HG03575 (cell line): ENCODE measurements around the gene DIAPH2.

ENCODE experiments used
- ATAC-seq: cut with Tn5 transposase; IDR thresholded peaks from one replicate; pipeline ENCODE4 v1.9.1; 2021; ENCODE audit not compliant: unreplicated experiment, insufficient number of reproducible peaks, low FRiP score; ENCODE audit errors: extremely low read depth

Gene DIAPH2

DNA sequence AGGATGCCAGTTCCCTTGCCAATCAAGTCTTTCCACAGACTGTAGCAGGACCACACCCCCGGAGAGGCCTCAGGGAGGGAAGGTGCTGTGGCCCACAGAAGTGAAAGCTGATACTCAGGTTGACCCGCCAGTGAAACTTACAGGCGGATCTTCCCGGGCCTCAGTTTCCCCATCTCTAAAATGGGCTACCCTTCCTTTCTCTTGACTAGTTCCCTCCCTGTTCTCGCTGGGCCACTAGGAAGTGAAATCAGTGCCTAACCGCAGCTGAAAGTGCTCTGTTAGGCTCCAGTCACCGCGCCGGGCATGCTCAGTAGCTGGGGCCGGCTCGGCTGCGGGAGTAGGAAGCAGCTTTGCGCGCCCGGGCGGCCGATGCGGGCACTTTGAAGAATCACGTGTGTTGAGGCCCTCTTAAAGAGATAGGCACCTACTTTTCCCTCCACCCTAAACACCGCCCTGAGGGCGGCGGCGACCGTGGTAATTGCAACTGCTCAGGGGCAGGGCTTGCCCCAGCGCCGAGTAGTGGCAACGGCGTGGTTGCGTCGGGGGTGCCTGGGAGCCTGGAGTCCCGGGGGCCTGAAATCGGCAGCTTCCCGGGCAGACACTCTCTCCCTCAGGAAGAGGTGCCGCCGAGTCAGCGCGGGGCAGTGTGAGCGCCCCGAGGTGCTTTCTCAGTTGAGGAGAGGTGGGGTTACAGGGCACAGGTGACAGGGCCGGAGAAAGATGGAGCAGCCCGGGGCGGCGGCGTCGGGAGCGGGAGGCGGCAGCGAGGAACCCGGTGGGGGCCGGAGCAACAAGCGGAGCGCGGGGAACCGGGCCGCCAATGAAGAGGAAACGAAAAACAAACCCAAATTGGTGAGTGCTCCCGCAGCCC, at the start of gene DIAPH2:
DIAPH2 (plus strand) TSS at position 504 of the 871 bp plus-strand sequence.
- peak; percentile 62 for ATAC-seq

DNA sequence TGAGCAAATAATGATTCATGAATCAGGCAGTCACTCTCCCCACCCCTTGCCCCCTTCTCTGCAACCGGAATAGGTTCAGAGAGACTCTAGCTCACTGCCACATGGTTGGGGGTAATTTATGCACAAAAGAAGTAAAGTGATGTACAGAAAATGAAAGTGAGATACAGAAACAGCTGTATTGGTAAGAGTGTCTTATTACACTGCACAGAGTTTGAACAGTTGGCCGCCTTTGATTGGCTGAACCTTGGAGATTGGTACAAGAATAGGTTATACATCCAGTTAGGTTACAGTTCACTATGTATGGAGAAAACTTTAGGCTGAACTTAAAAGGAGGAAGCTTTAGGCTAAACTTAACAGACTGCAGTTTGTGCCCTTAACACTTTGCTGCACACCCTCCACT, 34.6 kb upstream of the DIAPH2 start:
- no peak for ATAC-seq

DNA sequence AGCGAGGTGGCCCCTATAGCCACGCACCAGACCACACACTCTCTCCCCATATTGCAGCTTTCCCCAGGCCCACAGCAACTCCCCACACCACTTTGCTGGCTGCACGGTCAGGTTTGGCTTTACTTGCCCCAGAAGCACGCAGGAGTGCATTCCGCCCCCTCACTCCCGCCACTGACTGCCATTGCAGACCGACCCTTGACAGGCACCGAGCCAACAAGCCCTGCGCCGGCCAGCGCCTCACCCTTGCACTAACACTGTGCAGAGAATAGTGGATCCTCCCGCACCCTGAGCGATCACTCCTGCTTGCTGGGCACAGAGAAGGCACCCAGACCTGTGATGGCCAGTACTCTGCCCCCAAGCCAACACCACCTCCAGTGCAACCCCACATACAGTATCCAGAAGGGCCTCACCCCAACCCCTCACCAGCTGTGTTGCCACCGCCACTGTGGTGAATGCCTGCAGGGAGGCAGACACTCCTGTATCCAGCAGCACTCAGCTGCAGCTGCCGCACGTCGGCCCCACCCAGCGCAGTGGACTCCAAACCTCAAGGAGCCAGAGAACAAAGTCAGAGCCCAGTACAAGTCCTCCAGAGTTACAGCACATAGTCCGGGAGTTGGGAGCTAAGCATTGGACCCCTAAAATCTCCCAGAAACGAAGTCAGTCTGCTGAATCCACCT, 28.6 kb upstream of the DIAPH2 start:
- ATAC-seq: no peak

DNA sequence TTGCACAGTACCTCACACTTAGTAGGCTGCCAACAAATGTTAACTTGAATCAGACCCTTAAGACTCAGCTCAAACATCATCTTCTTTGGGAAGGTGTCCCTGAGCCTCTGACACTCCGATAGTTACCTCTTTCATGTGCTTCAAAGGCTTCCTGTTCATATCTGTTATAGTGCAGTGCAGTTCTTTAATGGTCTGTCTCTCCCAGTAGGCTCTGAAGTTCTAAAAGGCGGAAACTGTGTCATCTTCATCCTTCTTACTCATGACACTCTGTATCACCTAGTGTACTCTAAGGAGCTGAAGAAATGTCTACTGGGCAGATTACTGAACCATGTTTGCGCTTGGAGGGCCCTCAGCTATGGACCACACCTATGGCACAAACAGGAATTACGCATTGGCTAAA, 2.1 kb upstream of the DIAPH2 start:
- no peak for ATAC-seq

DNA sequence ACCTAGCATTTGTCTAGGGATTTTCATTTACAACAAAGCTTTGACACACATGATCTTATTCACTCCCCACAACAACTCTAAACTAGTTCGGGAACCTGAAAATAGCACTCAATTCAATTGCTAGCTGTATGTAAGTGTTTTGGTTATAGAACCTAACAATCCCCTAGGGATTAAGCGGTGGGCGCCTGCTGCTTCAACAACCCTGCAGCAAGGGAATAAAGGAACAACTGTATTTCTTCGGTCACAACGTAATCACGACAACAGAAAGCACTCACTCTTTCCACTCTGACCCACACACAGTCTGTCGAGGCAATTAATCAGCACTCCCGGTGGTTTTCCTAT, 674 bp upstream of the DIAPH2 start:
- ATAC-seq: no peak

DNA sequence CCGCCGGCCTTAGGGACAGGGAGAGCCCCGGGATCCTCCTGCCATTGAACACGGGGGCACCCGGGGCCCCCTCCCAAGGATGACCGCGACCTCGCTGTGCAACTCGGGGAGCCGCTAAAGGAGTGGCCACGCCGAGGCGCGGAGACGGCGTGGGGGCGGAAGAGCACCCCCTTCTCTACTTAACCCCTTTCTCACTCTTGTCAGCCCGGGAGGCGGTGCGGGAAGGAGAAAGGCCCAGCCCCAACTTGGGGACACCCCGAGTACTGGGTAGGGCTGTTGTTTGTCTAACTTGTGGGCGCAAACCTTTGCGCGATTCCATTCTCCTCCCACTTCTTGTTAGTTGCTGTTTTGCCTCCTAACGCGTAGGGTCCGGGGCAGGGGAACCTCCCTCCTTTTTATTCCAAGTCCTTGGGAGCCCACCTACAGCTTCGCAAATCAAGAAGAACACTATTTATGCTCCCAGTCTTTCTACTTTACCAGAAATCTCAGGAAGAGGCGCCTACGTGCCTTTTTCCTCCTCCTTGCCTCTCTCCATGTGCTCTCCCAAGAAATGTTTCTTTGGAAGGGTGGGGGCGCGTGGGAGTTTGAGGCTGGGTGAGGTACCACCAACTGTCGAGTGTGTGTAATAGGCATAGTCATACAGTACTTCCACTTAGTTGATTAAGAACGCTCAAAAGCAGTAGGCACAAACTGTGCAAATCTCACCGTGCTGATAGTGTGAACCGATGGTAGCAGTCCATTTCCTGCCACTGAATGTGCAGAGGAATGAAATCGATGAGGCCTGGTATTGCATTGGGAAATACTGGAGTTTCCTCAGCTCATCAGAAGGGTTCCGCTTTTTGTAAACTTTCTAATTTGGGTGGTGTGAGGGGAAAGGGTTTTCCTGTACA, 813 bp downstream of the DIAPH2 start:
- no peak for ATAC-seq

DNA sequence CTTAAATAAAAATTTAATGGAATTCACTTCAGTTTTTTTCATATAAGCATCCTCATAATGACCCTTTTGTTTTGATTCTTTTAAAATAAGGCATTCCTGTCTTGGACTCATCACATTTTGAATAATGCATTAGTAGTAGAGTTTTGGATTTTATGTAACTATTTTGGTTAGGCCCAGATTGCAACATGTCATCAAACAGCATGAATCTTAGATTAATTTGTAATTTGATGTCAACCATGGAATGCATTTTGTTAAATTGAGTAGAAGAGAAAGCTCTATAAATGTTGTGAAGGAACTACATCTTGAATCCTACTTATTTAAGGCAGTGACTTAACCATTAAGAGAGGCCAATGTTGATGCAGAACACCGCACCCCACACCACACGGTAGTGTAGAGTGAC, 3.1 kb downstream of the DIAPH2 start:
- no peak for ATAC-seq

DNA sequence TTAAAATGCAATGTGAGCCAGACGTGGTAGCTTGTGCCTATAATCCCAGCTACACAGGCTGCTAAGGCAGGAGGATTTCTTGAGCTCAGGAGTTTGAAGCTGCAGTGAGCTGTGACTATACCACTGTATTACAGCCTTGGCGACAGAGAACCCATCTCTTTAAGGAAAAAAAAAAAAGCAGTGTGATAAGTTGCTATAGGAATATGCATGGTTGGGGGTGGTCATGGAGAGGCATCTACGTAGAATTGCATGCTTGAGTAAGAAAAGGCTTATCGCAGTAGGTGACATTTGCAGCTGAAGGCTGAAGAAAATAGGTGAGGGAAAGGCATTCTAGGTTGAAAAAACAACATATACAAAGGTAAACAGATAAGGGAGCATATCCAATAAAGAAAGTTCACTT, 4.1 kb downstream of the DIAPH2 start:
- ATAC-seq: no peak

DNA sequence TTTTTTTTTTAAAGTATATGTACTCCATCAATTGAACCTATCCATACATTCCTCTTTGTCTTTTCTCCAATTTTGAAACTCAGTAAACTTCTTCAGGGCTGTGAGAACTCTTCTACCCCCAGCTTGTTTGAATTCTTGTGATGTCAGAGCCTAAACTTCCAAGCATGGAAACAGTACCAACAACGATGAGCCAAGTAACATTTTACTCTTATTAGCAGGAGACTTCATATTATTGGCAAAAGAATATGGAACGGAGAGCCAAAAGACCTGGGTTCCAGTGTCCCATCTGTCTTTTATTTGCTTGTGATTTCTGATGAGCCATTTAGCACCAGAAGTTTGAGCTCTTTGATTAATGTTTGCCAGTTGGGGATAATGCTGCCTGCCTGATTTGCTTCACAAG, 5.3 kb downstream of the DIAPH2 start:
- ATAC-seq: no peak

DNA sequence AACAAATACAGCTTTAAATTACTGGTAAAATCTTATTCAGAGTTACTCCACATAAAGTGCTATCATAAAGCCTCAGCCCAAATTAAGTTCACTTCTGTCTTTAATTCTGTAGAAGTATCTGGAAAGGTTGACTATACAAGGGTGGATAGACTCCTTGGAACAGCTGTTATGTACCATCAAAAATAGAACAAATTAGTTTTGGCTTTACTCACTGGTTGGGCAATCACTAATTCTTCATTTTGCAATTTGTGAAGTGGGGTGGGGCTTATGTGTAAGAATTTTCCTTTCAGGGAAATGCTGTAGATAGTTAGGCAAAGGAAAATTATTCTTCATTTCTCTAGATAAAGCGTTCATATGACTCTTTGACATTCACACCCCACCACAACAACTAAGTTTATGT, 7.8 kb downstream of the DIAPH2 start:
- ATAC-seq: no peak

DNA sequence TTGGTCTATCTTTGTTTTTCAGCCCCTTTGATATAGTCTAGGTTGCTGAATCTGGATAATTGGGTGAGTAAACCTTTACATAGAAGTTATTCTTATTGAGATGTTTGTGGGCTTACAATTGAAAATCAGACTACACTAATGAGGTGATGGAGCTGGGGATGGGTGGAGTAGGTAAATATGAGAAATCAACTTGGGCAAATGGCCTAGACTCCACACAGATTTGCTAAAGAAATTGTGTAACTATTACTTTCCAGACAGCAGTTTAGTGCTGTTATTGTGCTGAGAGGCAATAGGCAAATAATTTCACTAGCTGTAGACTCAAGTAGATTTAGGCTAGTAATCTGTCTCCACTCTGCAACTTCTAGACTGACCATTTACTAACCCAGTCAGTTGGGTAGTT, 8.2 kb downstream of the DIAPH2 start:
- ATAC-seq: no peak

DNA sequence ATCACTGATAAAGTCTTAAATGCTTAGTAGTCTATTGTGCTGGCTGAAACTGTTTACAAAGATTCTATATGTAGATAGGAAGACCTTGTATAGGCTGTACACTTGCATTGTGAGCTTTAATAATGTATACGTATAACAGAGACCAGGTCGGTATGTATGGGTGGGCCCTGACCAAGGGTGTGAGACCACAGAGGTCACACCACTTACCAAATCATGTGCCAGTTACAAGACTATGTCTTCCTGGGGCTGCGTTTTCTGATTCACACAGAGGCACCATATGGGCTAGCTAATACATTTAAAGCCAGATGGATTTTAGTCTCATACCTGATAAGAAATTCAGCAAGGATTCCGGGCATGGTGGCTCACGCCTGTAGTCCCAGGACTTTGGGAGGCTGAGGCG, 8.8 kb downstream of the DIAPH2 start:
- ATAC-seq: no peak

DNA sequence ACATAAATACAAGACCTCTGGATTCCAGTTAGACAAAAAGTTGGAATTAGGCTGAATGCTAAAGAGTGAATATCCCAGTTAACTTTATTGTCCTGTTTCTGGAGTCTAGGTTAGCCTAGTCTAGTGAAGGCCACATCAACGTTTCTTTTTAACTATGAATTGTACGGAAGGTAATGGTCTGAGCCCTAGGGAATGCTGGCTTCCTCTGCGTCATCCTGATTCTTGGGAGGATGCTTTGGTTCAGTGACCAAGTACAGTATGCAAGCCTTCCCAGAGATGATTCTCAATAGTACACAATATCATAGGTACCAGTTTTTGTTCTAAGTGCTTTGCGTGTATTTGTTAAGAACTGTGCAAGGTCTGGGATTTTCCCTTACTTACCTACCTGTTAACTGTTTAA, 11.8 kb downstream of the DIAPH2 start:
- no peak for ATAC-seq

DNA sequence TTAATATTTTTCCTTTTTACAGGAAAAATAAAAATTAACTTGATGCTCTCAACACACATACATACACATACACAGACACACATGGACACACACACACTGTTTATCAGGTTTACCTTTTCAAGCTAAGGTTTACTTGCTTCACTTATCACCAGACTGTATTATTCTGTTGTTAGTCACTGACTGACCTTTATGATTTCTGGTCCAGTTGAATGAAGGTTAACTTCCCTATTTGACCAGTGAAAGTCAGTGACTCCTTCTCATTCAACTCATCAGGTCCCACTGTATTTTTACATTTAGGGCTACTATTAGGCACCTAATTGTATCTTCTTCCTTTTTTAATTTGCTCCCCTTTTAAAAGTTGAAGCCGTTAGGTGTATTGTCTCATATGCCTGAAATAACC, 16.0 kb downstream of the DIAPH2 start:
- no peak for ATAC-seq

DNA sequence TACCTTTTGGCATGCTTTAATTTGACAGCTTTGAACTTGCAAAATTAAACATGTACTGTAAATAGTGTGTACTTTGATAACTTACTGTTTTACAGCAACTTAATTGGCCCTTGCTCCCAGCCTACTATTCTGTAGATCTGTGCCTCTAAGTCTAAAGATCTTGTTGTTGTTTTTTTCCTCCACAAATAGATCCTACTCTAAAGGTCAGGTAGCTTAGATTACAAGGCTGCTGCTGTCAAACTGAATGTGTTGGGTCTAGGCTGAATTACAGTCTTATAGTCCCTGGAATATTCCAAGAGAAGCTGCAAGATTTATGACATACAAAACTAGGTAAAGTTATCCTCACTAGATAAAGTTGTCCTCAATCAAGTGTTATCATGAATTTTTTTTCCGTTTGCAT, 18.7 kb downstream of the DIAPH2 start:
- no peak for ATAC-seq

DNA sequence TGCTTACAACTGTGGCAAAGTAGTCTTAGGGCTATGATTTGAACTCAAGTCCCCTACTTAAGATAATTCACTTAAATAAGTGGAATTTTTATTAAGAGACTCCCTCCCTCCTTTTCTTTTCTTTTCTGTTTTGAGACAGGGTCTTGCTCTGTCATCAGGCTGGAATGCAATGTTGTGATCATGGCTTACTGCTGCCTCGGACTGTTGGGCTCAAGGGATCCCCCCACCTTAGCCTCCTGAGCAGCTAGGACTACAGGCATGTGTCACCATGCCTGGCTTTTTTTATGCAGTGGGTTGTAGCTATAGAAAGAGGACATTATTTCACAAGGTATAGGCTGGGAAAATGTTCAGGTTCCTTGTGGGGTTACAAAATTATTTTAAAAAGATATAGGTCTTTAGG, 19.2 kb downstream of the DIAPH2 start:
- no peak for ATAC-seq

DNA sequence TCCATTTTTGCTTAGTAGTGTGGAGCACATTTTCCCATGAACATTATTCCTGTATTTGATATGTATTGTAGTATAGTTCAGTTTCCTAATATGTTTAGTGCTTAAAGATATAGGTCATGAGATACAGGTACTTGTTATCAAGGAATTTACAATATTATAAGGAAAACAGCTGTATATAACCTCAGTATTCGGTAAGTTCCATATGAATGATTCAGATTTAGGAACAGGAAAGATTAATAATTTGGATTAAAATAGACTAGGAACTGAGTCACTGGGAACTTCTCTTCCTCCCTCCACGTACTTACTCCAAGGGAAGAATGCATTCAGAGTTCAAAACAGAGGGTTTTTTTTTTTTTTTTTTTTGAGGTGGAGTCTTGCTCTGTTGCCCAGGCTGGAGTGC, 20.0 kb downstream of the DIAPH2 start:
- ATAC-seq: no peak

DNA sequence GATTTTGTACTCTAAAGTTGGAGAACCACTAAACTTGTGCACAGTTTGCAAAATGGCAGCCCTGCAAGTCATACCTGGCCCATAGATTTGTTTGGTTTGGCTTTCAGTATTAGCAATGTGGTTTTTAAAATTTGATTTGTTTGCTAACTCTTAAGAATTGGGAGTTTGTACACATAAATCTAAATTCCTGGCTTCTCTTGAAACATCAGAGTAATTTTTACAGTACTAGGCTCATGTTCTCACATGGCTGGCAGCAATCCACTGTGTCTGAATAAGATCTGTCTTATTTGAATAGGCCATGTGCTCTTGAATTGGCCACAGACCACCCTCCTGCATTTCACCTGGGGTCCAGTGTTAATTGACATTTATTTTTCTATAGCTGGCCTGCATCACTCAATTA, 21.3 kb downstream of the DIAPH2 start:
- no peak for ATAC-seq

DNA sequence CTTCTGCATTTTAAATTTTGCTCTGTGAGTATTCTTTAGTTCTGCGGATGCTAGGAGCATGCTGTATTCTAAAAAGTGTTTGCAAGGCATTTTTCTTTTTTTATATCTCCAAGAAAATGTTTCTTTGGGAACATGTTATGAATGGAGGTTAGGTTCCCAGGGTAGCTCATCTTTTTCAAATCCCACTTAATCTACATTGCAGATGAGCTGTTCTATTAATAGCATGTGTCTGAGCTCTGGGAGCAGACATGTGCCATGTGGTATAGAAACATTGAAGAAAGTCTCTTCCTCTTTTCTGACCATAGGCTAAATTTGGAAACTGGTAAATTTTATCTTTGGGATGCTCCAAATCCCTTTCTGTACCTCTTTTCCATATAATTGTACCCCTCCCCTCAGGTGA, 23.2 kb downstream of the DIAPH2 start:
- ATAC-seq: no peak

DNA sequence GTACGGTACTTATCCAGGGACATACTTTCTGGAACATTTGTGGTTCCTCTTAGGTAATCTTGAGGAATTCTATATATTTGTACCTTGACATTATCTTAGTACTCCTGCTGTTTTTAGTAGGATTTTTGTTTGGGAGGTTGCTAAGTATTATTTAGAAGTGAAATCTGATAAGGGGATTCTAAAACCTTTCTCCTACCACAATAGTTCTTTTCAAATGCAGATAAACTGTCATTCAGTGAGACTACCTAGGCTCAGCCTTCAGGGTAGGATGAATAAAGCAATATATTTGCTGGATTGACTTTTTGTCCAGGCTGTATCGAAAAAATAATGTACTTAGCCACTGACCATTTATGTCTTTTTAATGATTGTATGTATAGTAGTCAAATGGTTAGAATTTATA, 25.4 kb downstream of the DIAPH2 start:
- no peak for ATAC-seq
